Tibial artery (tissue), 4 donors: ENCODE measurements around the gene SREBF1.

ENCODE experiments used
- DNase-seq, 2 donors: peaks; one replicate each; pipeline ENCODE4 v3.0.0-alpha.2; 2019
- H3K27ac ChIP-seq, 2 donors: fragments of 200-600 bp; sonication (generic) in 1 of 2; 1 replicate in 1 of 2; 2 replicates in 1 of 2; pipeline ENCODE4 v1.5.1; 2018 to 2019; ENCODE audit warnings: mild to moderate bottlenecking in 1 of 2
- H3K27me3 ChIP-seq, 2 donors: fragments of 200-600 bp; sonication (generic) in 1 of 2; one replicate each; pipeline versions ENCODE4 v1.5.1 to v1.6.0; 2016 to 2019
- H3K36me3 ChIP-seq, 3 donors: fragments of 200-600 bp; sonication (generic) in 2 of 3; one replicate each; pipeline ENCODE4 v1.5.1; 2016 to 2019; ENCODE audit warnings: mild to moderate bottlenecking in 2 of 3
- H3K4me1 ChIP-seq, 4 donors: fragments of 200-600 bp; sonication (generic) in 2 of 4; 1 replicate in 3 of 4; 2 replicates in 1 of 4; pipeline ENCODE4 v1.5.1; 2016 to 2019
- H3K4me3 ChIP-seq, 2 donors: fragments of 200-600 bp; sonication (generic) in 1 of 2; 1 replicate in 1 of 2; 2 replicates in 1 of 2; pipeline ENCODE4 v1.5.1; 2018 to 2019; ENCODE audit warnings: mild to moderate bottlenecking in 2 of 2
- H3K9me3 ChIP-seq, 3 donors: fragments of 200-600 bp; sonication (generic) in 1 of 3; one replicate each; pipeline ENCODE4 v1.5.1; 2016 to 2019
- intact Hi-C: fragments of 100-400 bp; cut with DNase I; formaldehyde crosslinking; loops from one replicate; pipeline ENCODE4 v1.15.0; 2023; ENCODE audit warnings: low total_unique reads
- TF ChIP-seq, protein P1 (sequence below), 2 experiments: fragments of 200-600 bp in 1 of 2; fragments of 450-650 bp in 1 of 2; IDR thresholded peaks; one replicate each; pipeline ENCODE4 v1.5.1; 2017 to 2019; ENCODE audit warnings: antibody characterized with exemption in 2 of 2, mild to moderate bottlenecking in 1 of 2, moderate library complexity in 1 of 2

Gene SREBF1

DNA sequence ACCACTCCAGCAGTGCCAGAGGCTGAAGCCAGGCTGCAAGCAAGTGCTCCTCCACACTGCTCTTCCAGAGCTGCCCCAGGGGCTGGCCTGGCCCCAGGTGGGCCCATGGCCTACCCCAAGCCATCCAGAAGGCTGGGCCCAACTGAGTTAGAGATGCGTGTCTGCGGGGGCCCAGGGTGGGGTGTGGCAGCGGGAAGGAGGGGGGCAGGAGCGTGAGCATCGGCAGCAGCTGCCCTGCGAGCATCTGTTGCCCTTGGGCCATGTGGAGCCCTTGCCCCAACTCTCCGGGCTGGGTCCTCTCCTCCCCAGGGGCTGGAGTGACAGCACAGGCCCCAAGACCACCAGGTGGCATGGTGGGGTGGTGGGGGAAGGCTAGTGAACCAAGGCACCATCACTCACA lies 7.3 kb upstream of the SREBF1 start:
- peaks cover 1 to 61% (median 47%) of the 10 kb centered on the region in 4 donors for H3K4me1 ChIP-seq
- no peaks in the 10 kb centered on the region for H3K9me3 ChIP-seq
- DNase-seq = no peak
- no peak overlapping the region for H3K4me3 ChIP-seq
- H3K36me3 ChIP-seq = peaks cover 0 to 24% (median 18%) of the 10 kb centered on the region in 3 donors
- TF ChIP-seq, protein P1, sequence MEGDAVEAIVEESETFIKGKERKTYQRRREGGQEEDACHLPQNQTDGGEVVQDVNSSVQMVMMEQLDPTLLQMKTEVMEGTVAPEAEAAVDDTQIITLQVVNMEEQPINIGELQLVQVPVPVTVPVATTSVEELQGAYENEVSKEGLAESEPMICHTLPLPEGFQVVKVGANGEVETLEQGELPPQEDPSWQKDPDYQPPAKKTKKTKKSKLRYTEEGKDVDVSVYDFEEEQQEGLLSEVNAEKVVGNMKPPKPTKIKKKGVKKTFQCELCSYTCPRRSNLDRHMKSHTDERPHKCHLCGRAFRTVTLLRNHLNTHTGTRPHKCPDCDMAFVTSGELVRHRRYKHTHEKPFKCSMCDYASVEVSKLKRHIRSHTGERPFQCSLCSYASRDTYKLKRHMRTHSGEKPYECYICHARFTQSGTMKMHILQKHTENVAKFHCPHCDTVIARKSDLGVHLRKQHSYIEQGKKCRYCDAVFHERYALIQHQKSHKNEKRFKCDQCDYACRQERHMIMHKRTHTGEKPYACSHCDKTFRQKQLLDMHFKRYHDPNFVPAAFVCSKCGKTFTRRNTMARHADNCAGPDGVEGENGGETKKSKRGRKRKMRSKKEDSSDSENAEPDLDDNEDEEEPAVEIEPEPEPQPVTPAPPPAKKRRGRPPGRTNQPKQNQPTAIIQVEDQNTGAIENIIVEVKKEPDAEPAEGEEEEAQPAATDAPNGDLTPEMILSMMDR (IDR thresholded peaks at IDR 0.05) = no peak
- intact Hi-C loops = no loop called here
- H3K27me3 ChIP-seq = no peaks in the 10 kb centered on the region
- no peak overlapping the region for H3K27ac ChIP-seq

DNA sequence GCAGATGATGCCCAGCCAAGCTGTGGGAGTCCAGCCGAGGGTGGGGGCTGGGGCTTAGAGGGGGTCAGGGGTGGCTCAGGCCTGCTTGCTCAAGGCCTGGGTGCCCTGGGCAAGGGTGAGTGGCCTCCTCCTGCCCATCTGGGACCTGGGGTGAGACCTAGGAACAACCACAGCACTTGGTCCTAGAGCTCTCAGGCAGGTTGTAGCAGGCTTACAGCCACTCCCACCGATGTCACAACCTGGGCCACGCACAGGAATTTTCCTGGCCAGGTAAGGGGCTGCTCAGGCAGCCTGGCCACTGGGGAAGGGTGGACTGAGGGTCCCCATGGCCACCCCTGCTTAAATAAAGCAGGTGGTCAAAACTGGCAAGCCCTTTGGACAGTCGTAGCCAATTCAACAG lies 6.3 kb upstream of the SREBF1 start:
- Histone ChIP-seq H3K4me1 (peaks cover 0 to 61% (median 46%) of the 10 kb centered on the region in 4 donors), H3K27me3 (no peaks in the 10 kb centered on the region), H3K27ac (peak overlapping the region; percentile 96 to 100), H3K36me3 (peaks cover 0 to 24% (median 18%) of the 10 kb centered on the region in 3 donors), H3K4me3 (no peak overlapping the region), H3K9me3 (no peaks in the 10 kb centered on the region)
- TF ChIP-seq, protein P1 (IDR thresholded peaks at IDR 0.05) = no peak
- no peak for DNase-seq
- intact Hi-C loops = no loop called here

DNA sequence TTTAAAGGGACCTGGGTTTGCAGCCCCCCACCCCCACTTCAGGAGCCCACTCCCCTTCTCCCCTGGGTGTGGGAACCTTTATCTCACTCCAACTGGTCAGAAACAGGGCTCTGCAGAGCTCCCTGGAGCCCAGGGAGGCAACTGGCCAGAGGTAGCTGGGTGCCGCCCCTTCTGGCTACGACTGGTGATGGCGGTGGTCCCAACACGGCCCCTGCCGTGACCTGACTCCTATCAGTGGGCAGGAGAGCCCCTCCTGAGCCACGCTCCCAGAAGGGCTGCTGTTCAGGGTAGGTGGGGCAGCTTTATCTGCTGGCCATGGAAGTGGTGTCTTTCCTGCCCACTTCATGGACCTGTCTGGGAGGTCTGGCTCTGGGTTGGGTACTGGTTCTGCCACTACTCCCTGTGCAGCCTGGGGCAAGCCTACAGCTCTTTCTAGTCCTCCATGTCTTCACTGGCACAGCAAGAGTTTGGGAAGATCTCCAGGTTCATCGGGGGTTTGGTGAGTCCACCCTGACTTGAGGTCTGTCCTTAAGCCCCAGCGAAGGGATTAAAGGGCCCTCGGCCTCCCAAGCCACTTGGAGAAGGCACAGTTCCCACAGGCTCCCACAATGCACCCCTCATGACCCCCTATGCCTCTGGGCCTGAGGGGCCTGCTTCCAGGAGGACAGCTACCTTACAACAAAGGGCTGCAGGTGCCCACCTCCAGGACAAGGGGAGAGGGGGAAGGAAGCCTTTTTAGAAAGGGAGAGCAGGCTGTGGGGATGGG lies 5.5 kb upstream of the SREBF1 start:
- no peak for DNase-seq
- peak overlapping the region; percentile 96 to 100 for H3K27ac ChIP-seq
- H3K4me1 ChIP-seq = peaks cover 0 to 61% (median 49%) of the 10 kb centered on the region in 4 donors
- TF ChIP-seq, protein P1 (IDR thresholded peaks at IDR 0.05) = no peak
- H3K27me3 ChIP-seq = no peaks in the 10 kb centered on the region
- peaks cover 0 to 22% (median 18%) of the 10 kb centered on the region in 3 donors for H3K36me3 ChIP-seq
- H3K4me3 ChIP-seq = no peak overlapping the region
- intact Hi-C loops = no loop called here
- H3K9me3 ChIP-seq = no peaks in the 10 kb centered on the region

DNA sequence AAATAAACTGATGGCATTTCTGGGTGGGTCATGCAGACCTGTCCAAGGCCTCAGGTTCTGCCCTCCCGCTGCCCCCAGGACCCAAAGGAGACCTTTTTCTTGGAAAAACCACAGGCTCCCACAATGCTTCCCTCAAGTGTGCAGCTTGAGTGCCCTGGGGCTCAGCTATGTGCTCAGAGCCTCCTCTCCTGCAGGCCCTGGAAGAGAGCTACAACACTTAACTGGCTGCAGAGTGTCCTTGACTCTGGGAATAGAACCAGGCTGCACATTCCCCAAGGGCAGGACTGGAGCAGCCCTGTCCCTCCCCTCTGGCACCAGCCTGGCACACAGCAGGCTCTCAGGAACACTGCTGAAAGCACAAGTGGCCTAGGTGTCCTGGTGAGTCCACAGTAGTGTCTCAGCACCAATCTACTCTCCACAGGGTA lies 4.8 kb upstream of the SREBF1 start:
- Histone ChIP-seq H3K27ac (peak overlapping the region; percentile 96 to 100), H3K36me3 (peaks cover 0 to 15% (median 12%) of the 10 kb centered on the region in 3 donors), H3K4me3 (no peak overlapping the region), H3K4me1 (peaks cover 0 to 61% (median 55%) of the 10 kb centered on the region in 4 donors), H3K27me3 (no peaks in the 10 kb centered on the region), H3K9me3 (no peaks in the 10 kb centered on the region)
- TF ChIP-seq, protein P1 (IDR thresholded peaks at IDR 0.05) = no peak
- DNase-seq = peak in 1 of 2 donors; percentile 90
- intact Hi-C loops = no loop called here

DNA sequence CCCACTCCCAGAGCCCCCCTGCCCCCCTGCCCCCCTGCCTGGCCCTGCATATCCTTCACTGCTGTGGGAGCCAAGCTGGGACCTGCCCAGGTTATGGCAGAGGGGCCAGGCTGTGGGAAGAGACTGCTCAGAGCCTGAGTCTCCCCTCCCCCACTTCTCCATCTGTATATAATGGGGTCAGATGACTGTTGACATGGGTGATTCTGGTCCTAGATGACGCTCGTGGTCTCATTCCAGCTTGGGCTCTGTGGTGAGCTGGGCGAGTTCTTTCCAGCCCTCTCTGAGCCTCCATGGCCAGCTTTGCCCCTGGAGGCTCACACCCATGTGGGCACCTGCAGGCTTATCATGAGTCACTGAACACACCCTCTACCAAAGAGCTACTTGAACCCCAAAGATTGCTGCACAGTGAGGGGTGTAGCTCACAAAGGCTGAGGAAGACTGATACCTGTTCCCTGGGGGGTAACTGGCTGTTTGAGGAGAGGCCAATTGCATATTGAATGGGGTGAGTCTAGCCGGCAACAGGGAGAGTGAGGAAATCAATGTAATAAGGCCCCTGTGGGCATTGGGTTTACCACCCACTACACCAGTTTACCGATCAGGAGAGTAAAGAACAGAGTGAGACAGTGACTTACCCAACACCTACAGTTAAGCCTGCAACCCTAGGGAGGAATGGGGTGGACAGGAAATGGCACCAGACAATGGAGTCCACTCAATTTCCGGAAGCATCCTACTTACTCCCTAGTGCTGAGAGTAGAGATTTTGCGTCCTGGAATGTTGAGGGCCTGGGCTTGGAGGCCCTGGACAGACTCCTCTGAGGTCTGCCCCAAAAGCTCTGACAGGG lies 4.2 kb upstream of the SREBF1 start:
- H3K27ac ChIP-seq = peak overlapping the region; percentile 96 to 100
- peak; percentile 55 to 78 for DNase-seq
- H3K4me3 ChIP-seq = peak overlapping the region; percentile 55 to 59
- TF ChIP-seq, protein P1 (IDR thresholded peaks at IDR 0.05) = no peak
- no peaks in the 10 kb centered on the region for H3K9me3 ChIP-seq
- H3K4me1 ChIP-seq = peaks cover 0 to 62% (median 56%) of the 10 kb centered on the region in 4 donors
- H3K27me3 ChIP-seq = no peaks in the 10 kb centered on the region
- intact Hi-C loops = no loop called here
- peaks cover 0 to 9% (median 6%) of the 10 kb centered on the region in 3 donors for H3K36me3 ChIP-seq
